Ishikawa (cell line): ENCODE results near the gene PPP1R9A.

ENCODE experiments used
- CEBPB ChIP-seq: IDR thresholded peaks from 2 replicates; pipeline ENCODE4 v1.6.1; 2012
- EGR1 ChIP-seq: IDR thresholded peaks from 2 replicates; pipeline ENCODE4 v1.6.1; 2012
- EP300 ChIP-seq: IDR thresholded peaks from 2 replicates; pipeline ENCODE4 v1.6.1; 2012; ENCODE audit warnings: borderline replicate concordance
- FOXM1 ChIP-seq: IDR thresholded peaks from 2 replicates; pipeline ENCODE4 v1.6.1; 2012; ENCODE audit warnings: low read depth, borderline replicate concordance
- NFIC ChIP-seq: IDR thresholded peaks from 2 replicates; pipeline ENCODE4 v1.6.1; 2012
- RAD21 ChIP-seq: IDR thresholded peaks from 2 replicates; pipeline ENCODE4 v1.6.1; 2012; ENCODE audit warnings: low read depth
- TAF1 ChIP-seq: IDR thresholded peaks from 2 replicates; pipeline ENCODE4 v1.6.1; 2012; ENCODE audit warnings: low read depth, mild to moderate bottlenecking
- TCF12 ChIP-seq: IDR thresholded peaks from 2 replicates; pipeline ENCODE4 v1.6.1; 2012; ENCODE audit warnings: low read depth
- TEAD4 ChIP-seq: IDR thresholded peaks from 2 replicates; pipeline ENCODE4 v1.6.1; 2012
- YY1 ChIP-seq: IDR thresholded peaks from 2 replicates; pipeline ENCODE4 v1.6.1; 2012; ENCODE audit warnings: low read depth
- ZBTB7A ChIP-seq: IDR thresholded peaks from 2 replicates; pipeline ENCODE4 v1.6.1; 2012; ENCODE audit warnings: low read depth
- TF ChIP-seq, protein P1 (sequence below): IDR thresholded peaks from 2 replicates; pipeline ENCODE4 v1.6.1; 2012; ENCODE audit warnings: low read depth, mild to moderate bottlenecking
- TF ChIP-seq, protein P2 (sequence below): IDR thresholded peaks from 2 replicates; pipeline ENCODE4 v1.6.1; 2012
- TF ChIP-seq, protein P3 (sequence below): IDR thresholded peaks from 2 replicates; pipeline ENCODE4 v1.6.1; 2012

PPP1R9A gene

DNA sequence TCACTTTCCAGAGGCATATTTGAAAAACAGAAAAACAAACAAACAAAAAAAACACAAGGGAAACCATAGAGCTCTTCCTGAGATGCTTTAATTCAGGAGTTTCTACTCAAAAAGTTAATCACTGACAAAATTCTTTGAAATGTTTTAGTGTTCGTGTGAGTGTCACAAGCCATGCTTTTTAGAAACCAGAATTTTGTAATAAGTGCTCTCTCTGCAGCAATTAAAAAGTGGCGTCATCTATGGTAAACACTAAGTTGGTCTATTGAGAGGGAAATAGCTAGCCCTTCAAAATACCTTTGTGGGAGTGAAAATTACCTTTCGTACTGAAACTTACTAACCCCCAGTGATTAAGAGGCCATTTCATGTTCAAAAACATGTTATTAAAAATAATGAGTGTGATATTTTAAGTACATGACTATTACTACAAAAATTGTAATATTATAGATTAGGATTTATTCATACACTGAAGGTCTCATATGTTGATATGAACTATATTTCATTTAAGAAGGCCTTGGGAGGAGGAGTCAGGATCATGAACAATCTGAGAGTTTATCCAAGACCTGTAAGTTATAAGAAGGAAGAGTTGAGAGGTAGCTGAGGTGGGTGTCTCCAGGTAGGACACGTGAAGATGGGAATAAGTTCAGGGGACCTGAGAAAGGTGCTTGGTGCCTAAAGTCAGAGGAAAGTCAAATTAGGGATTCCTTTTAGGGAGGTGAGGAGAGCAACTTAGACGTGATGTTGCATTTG lies 94.6 kb downstream of the PPP1R9A start:
- TF ChIP-seq, protein P1, sequence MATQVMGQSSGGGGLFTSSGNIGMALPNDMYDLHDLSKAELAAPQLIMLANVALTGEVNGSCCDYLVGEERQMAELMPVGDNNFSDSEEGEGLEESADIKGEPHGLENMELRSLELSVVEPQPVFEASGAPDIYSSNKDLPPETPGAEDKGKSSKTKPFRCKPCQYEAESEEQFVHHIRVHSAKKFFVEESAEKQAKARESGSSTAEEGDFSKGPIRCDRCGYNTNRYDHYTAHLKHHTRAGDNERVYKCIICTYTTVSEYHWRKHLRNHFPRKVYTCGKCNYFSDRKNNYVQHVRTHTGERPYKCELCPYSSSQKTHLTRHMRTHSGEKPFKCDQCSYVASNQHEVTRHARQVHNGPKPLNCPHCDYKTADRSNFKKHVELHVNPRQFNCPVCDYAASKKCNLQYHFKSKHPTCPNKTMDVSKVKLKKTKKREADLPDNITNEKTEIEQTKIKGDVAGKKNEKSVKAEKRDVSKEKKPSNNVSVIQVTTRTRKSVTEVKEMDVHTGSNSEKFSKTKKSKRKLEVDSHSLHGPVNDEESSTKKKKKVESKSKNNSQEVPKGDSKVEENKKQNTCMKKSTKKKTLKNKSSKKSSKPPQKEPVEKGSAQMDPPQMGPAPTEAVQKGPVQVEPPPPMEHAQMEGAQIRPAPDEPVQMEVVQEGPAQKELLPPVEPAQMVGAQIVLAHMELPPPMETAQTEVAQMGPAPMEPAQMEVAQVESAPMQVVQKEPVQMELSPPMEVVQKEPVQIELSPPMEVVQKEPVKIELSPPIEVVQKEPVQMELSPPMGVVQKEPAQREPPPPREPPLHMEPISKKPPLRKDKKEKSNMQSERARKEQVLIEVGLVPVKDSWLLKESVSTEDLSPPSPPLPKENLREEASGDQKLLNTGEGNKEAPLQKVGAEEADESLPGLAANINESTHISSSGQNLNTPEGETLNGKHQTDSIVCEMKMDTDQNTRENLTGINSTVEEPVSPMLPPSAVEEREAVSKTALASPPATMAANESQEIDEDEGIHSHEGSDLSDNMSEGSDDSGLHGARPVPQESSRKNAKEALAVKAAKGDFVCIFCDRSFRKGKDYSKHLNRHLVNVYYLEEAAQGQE, result no peak
- TF ChIP-seq EGR1 (no peak), FOXM1 (no peak), TCF12 (no peak)

DNA sequence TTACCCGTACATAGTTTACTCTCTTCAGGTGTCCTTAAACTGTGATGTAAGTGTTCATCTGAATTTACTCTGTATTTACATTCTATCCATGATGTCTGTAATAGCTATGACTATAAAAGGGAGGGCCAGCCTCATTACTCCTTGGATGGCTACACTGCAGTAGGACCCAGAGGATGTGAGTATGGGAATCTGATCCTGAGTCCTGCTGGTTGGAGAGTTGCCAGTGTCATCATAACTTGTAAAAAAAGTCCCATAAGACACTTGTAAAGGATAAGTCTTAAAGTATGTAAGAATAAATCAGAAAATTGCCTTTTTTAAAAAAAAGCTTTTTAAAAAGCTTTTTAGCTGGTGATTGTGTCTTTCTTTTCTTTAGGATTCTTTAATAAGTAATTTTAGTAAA lies 95.4 kb downstream of the PPP1R9A start:
- TF ChIP-seq TAF1 (no peak), EP300 (no peak), TEAD4 (no peak)
- TF ChIP-seq, protein P2, sequence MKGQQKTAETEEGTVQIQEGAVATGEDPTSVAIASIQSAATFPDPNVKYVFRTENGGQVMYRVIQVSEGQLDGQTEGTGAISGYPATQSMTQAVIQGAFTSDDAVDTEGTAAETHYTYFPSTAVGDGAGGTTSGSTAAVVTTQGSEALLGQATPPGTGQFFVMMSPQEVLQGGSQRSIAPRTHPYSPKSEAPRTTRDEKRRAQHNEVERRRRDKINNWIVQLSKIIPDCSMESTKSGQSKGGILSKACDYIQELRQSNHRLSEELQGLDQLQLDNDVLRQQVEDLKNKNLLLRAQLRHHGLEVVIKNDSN, result no peak

DNA sequence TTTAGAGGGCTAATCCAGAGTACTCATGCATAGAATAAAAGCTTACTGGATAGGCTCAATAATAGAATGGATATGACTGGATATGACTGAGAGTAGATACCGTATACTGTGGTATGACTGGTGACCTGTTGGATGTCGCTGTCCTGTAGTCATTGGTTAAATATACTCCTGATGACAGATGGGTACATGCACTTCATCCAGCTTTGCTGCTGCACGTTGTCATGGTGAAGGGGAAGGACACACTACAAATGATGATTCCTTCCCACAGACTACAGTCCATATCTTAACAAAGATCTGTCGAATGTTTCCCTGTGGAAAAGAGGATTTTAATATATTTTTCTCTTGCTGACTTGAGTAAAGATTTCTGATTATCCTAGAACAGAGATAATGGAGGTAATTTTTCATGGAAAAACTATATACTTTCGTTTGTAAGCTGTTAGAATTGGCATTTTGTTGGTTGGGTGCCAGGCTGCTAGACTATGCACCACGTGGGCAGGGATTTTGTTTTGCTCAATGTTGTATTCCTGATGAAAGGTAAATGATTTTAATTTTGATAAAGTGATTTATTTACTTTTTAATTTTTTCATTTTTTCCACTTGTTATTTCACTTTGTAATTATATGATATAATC lies 97.3 kb downstream of the PPP1R9A start:
- TF ChIP-seq TCF12, result no peak
- no peak for TF ChIP-seq EGR1
- TF ChIP-seq RAD21, result no peak
- no peak for TF ChIP-seq YY1
- TF ChIP-seq TAF1, result no peak
- no peak for TF ChIP-seq TEAD4
- no peak for TF ChIP-seq NFIC
- no peak for TF ChIP-seq FOXM1
- TF ChIP-seq CEBPB, result no peak
- TF ChIP-seq EP300, result no peak
- TF ChIP-seq, protein P3, sequence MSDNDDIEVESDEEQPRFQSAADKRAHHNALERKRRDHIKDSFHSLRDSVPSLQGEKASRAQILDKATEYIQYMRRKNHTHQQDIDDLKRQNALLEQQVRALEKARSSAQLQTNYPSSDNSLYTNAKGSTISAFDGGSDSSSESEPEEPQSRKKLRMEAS, result no peak
- TF ChIP-seq ZBTB7A, result no peak

DNA sequence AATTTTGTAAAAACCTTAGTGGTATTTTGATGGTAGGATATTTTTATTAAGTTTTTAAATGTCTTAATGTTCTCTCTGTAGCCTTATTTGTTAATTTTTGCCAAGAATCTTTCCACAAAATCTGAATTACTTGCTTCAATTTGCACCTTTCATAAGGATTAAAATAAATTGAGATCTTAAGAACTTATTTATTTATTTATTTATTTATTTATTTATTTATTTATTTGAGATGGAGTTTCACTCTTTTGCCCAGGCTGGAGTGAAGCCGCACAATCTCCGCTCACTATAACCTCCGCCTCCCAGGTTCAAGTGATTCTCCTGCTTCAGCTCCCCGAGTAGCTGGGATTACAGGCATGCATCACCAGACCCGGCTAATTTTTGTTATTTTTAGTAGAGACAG lies 98.6 kb downstream of the PPP1R9A start:
- TF ChIP-seq, protein P1, result no peak
- TF ChIP-seq YY1 (no peak), EGR1 (no peak), CEBPB (no peak), TAF1 (no peak)
- TF ChIP-seq, protein P2, result no peak

DNA sequence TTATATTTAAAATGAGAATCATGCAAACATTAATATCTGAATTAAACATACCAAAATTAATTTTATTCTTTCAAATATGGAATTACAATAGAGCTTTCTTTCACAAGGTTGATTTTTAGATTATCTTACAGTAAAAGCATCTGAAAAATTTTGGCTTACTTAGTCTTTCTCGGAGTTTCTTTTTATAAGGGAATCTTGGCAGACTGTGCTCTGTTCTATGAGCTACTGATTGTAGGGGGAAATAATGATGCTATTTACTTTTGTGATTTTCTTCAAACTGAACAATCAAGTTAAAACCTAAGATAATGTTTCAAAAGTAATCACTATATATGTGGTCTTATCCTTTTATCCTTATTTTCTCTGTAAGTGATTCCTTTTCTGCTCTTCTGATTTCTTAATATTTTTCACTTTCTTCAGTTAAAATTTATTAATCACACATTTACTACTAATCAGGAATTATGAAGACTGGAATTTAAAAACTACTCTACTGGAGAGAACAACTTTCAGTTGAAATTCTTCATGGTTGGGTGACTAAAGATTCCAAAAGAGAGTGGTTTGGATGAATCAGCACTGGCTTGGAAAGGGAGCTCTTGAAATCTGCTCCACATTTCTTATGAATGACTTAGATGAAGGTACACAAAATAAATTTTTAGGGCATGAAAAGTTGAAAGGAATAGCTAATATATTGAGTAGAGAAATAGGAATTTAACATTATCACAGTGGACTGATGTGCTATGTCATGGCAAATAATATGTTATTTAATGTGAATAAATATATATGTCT lies 103.9 kb downstream of the PPP1R9A start:
- TF ChIP-seq NFIC, result no peak
- TF ChIP-seq RAD21, result no peak
- TF ChIP-seq, protein P1, result no peak
- TF ChIP-seq FOXM1, result no peak
- TF ChIP-seq EP300, result peak; percentile 22; the same call in 1 of the 2 replicates
- peak; percentile 59 for TF ChIP-seq TEAD4
- TF ChIP-seq, protein P3, result no peak
